ENCODE data around the gene PALM2AKAP2. TPM values are rescaled to one million over a fixed set of nuclear protein-coding genes. Genes with fewer than 3 reads are reported as not detected.

The PALM2AKAP2 gene
- total and polyA plus RNA-seq, 9 of the 15 experiments (the other 6 are each of a cell fraction or from before 2014, with no cell fraction given) = not detected

DNA sequence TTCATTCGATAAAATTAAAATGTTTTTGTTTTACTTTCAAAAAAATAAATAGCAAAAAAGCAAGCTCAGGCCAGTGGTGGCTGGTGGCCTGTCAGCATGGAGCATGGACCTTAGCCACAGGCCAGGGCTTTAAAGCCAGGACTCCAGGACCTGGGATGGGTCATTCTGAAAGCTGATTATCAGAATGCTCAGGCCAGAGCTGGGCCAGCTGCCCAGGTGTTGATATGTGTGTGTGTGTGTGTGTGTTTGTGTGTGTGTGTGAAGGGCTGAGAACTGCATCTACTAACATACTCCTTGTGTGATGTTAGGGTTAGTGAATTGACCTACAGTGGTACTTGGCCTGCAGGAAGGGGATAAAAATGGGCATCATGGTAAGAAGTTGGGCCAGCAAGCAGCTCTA, 21.5 kb downstream of the PALM2AKAP2 start:
- H3K9ac ChIP-seq (ENCODE audit: insufficient read depth in 1 of 2, low read depth in 2 of 2, low read length in 2 of 2) = no peak overlapping the region
- TF ChIP-seq KDM4B (IDR thresholded peaks at IDR 0.05; ENCODE audit: borderline replicate concordance in 2 of 2, low read depth in 1 of 2) = no peak
- TF ChIP-seq MTF1 (CRISPR knock-in tag; IDR thresholded peaks at IDR 0.05; ENCODE audit: borderline replicate concordance) = no peak
- TF ChIP-seq ZNF316 (IDR thresholded peaks at IDR 0.05) = no peak
- no peak for TF ChIP-seq CCAR2 (IDR thresholded peaks at IDR 0.05; ENCODE audit: low read depth, low read length)
- TF ChIP-seq, protein P1, sequence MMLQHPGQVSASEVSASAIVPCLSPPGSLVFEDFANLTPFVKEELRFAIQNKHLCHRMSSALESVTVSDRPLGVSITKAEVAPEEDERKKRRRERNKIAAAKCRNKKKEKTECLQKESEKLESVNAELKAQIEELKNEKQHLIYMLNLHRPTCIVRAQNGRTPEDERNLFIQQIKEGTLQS (IDR thresholded peaks at IDR 0.05) = no peak
- TF ChIP-seq, protein P1 (CRISPR knock-in tag; conservative IDR thresholded peaks at IDR 0.05) = no peak
- no peak for TF ChIP-seq MCM3 (IDR thresholded peaks at IDR 0.05)
- TF ChIP-seq, protein P2, sequence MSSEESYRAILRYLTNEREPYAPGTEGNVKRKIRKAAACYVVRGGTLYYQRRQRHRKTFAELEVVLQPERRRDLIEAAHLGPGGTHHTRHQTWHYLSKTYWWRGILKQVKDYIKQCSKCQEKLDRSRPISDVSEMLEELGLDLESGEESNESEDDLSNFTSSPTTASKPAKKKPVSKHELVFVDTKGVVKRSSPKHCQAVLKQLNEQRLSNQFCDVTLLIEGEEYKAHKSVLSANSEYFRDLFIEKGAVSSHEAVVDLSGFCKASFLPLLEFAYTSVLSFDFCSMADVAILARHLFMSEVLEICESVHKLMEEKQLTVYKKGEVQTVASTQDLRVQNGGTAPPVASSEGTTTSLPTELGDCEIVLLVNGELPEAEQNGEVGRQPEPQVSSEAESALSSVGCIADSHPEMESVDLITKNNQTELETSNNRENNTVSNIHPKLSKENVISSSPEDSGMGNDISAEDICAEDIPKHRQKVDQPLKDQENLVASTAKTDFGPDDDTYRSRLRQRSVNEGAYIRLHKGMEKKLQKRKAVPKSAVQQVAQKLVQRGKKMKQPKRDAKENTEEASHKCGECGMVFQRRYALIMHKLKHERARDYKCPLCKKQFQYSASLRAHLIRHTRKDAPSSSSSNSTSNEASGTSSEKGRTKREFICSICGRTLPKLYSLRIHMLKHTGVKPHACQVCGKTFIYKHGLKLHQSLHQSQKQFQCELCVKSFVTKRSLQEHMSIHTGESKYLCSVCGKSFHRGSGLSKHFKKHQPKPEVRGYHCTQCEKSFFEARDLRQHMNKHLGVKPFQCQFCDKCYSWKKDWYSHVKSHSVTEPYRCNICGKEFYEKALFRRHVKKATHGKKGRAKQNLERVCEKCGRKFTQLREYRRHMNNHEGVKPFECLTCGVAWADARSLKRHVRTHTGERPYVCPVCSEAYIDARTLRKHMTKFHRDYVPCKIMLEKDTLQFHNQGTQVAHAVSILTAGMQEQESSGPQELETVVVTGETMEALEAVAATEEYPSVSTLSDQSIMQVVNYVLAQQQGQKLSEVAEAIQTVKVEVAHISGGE (CRISPR knock-in tag; IDR thresholded peaks at IDR 0.05) = no peak
- H3K36me3 ChIP-seq (ENCODE audit: control insufficient read depth, insufficient read depth, low read length) = no peaks in the 10 kb centered on the region
- POLR2A ChIA-PET = interaction anchor here (0.7 kb wide), 1 partner anchor 802 kb away, joined by 3 read pairs; no protein-coding TSS in a partner anchor
- BruUV-seq (replicated peaks) = no TSS peak
- H3K4me2 ChIP-seq (ENCODE audit: insufficient read depth, low read length) = no peak overlapping the region
- H2AFZ ChIP-seq (ENCODE audit: low read depth, low read length) = no peak overlapping the region
- H3K9me3 ChIP-seq (replicated peaks; ENCODE audit: control insufficient read depth, insufficient read depth, low read depth, low read length) = no peaks in the 10 kb centered on the region
- FAIRE-seq (no peak), DNase-seq (ENCODE audit: extremely low read depth in 1 of 4, low spot score in 3 of 4) (no peak), ATAC-seq (no peak)
- no peak overlapping the region for H3K4me3 ChIP-seq
- CTCF ChIA-PET (ENCODE audit: low intra/inter-chr PET ratio) = no interaction called here
- no peaks in the 10 kb centered on the region for H3K27me3 ChIP-seq (ENCODE audit: control insufficient read depth in 2 of 2, insufficient read depth in 2 of 2, low read length in 2 of 2)
- H3K4me1 ChIP-seq (replicated peaks in 1 of 2; ENCODE audit: control insufficient read depth in 2 of 2, insufficient read depth in 2 of 2, low read length in 2 of 2) = no peaks in the 10 kb centered on the region
- H3K27ac ChIP-seq (ENCODE audit: extremely low read depth, low read depth, low read length) = no peak overlapping the region
- in situ Hi-C loops (cut with MboI) = no loop called here
- H4K20me1 ChIP-seq (replicated peaks; ENCODE audit: control insufficient read depth, insufficient read depth, low read length) = no peaks in the 10 kb centered on the region
- no peaks in the 10 kb centered on the region for H3K9me1 ChIP-seq (ENCODE audit: control insufficient read depth, insufficient read depth, low read length)
- WGBS (ENCODE audit: insufficient coverage, low coverage, missing lambda C conversion rate) = 0% methylated on average over 1 of the region's 1 CpG
- intact Hi-C loops (cut with micrococcal nuclease) = no loop called here
- H3K79me2 ChIP-seq (ENCODE audit: control insufficient read depth, insufficient read depth, low read length) = no peaks in the 10 kb centered on the region

All from K562 (cell line).